HCT116 (cell line): ENCODE measurements around the gene BICD1. TPM values are rescaled to one million over a fixed set of nuclear protein-coding genes. Genes with fewer than 3 reads are reported as not detected.

Experiments
- ATAC-seq: fragments of 200-7000 bp; cut with Tn5 transposase; 2 replicates; pipeline ENCODE4 v1.9.1; 2020; ENCODE audit warnings: mild to moderate bottlenecking, moderate library complexity
- BruUV-seq: library from RNA; stranded (reverse); fragments of 400-500 nt; replicated peaks from 2 replicates; lab custom pipeline; 2021; lab: Mats Ljungman, UMichigan
- CTCF ChIA-PET: fragments of 300-600 bp; sonication (Branson Sonifier 250); formaldehyde crosslinking; loops from one replicate; lab custom pipeline; 2021; ENCODE audit warnings: antibody characterized with exemption; lab: Charles Lee
- POLR2A ChIA-PET: fragments of 300-600, 350-600 bp; sonication (Branson Sonifier 250); formaldehyde crosslinking; loops from one replicate; lab custom pipeline; 2021; ENCODE audit warnings: antibody characterized with exemption; lab: Charles Lee
- RAD21 ChIA-PET, 2 experiments: fragments of 300-600 bp; sonication (Branson Sonifier 250); formaldehyde crosslinking; loops; one replicate each; lab custom pipeline; 2023; ENCODE audit warnings: low total read pairs in 2 of 2; ENCODE audit not compliant: uncharacterized antibody in 2 of 2, unreplicated experiment in 2 of 2, low non-redundant PET in 1 of 2; lab: Charles Lee
- DNase-seq: peaks from one replicate; pipeline ENCODE4 v3.0.0-alpha.2; 2010; ENCODE audit warnings: low read depth, low spot score
- H2AFZ ChIP-seq: fragments of 200-600 bp; shearing (Covaris generic), sonication (generic); 2 replicates; pipeline ENCODE4 v1.6.1; 2017; ENCODE audit warnings: low read depth, mixed run types, mixed read lengths, antibody characterized with exemption, low read length; ENCODE audit not compliant: poor library complexity, severe bottlenecking
- H3K27ac ChIP-seq: 2 replicates; pipeline ENCODE4 v1.5.1; 2012; ENCODE audit warnings: low read depth, low read length
- H3K27me3 ChIP-seq: fragments of 200-600 bp; sonication (generic); 2 replicates; pipeline ENCODE4 v1.6.1; 2016; ENCODE audit warnings: mixed run types, low read length, mixed read lengths; ENCODE audit not compliant: insufficient read depth
- H3K36me3 ChIP-seq, 2 experiments: fragments of 200-500 bp in 1 of 2; fragments of 200-600 bp in 1 of 2; sonication (Bioruptor generic) in 1 of 2; sonication (generic) in 1 of 2; 2 replicates each; pipeline versions ENCODE4 v1.5.1 to v1.6.1; 2014 to 2016; ENCODE audit warnings: low read length in 2 of 2, inconsistent platforms in 1 of 2, mixed read lengths in 1 of 2, mixed run types in 1 of 2; ENCODE audit not compliant: insufficient read depth in 2 of 2, control insufficient read depth in 1 of 2
- H3K4me1 ChIP-seq, 2 experiments: fragments of 200-600 bp in 1 of 2; sonication (generic) in 1 of 2; 2 replicates each; pipeline versions ENCODE4 v1.5.1 to v1.6.1; 2012 to 2017; ENCODE audit warnings: low read length in 2 of 2, inconsistent platforms in 1 of 2, mild to moderate bottlenecking in 1 of 2, mixed read lengths in 1 of 2, mixed run types in 1 of 2, moderate library complexity in 1 of 2; ENCODE audit not compliant: insufficient read depth in 2 of 2, control insufficient read depth in 1 of 2
- H3K4me2 ChIP-seq: fragments of 200-600 bp; sonication (generic); 2 replicates; pipeline ENCODE4 v1.6.1; 2017; ENCODE audit warnings: mixed run types, low read length, mixed read lengths
- H3K4me3 ChIP-seq, 2 experiments: fragments of 200-600 bp in 1 of 2; sonication (generic) in 1 of 2; replicated peaks in 1 of 2; 2 replicates each; pipeline ENCODE4 v1.5.1; 2011 to 2016; ENCODE audit warnings: low read length in 2 of 2, control low read depth in 1 of 2, low read depth in 1 of 2, mild to moderate bottlenecking in 1 of 2, mixed read lengths in 1 of 2, mixed run types in 1 of 2
- H3K79me2 ChIP-seq: fragments of 200-600 bp; sonication (generic); 2 replicates; pipeline ENCODE4 v1.6.1; 2017; ENCODE audit warnings: mild to moderate bottlenecking, mixed run types, low read length, moderate library complexity, mixed read lengths; ENCODE audit not compliant: insufficient read depth
- H3K9ac ChIP-seq: fragments of 200-600 bp; sonication (generic); 2 replicates; pipeline ENCODE4 v1.6.1; 2016; ENCODE audit warnings: low read length, mixed read lengths
- H3K9me2 ChIP-seq: fragments of 200-600 bp; sonication (generic), shearing (Covaris generic); 2 replicates; pipeline ENCODE4 v1.6.1; 2017; ENCODE audit warnings: mixed run types, mild to moderate bottlenecking, moderate library complexity; ENCODE audit not compliant: insufficient read depth
- H3K9me3 ChIP-seq, 2 experiments: fragments of 200-500 bp in 1 of 2; fragments of 200-600 bp in 1 of 2; sonication (Bioruptor generic) in 1 of 2; sonication (generic) in 1 of 2; 2 replicates each; pipeline ENCODE4 v1.6.1; 2014 to 2017; ENCODE audit warnings: low read length in 2 of 2, mixed read lengths in 2 of 2, inconsistent platforms in 1 of 2, low read depth in 1 of 2, mild to moderate bottlenecking in 1 of 2, mixed run types in 1 of 2, moderate library complexity in 1 of 2; ENCODE audit not compliant: control insufficient read depth in 1 of 2, insufficient read depth in 1 of 2
- H4K20me1 ChIP-seq: fragments of 200-600 bp; sonication (generic), shearing (Covaris generic); 2 replicates; pipeline ENCODE4 v1.6.1; 2017; ENCODE audit warnings: mixed run types, mild to moderate bottlenecking, moderate library complexity; ENCODE audit not compliant: insufficient read depth
- EZH2 ChIP-seq: fragments of 200-600 bp; sonication (generic); IDR thresholded peaks from 2 replicates; pipeline ENCODE4 v1.6.1; 2017; ENCODE audit warnings: antibody characterized with exemption, mixed run types
- FOSL1 ChIP-seq: IDR thresholded peaks from 2 replicates; pipeline ENCODE4 v1.6.1; 2012; ENCODE audit warnings: low read depth
- JUND ChIP-seq: IDR thresholded peaks from 2 replicates; pipeline ENCODE4 v1.6.1; 2012
- RAD21 ChIP-seq: IDR thresholded peaks from 2 replicates; pipeline ENCODE4 v1.6.1; 2012; ENCODE audit warnings: low read depth, mild to moderate bottlenecking
- SIN3A ChIP-seq: IDR thresholded peaks from 2 replicates; pipeline ENCODE4 v1.6.1; 2012; ENCODE audit warnings: low read depth
- SP1 ChIP-seq: IDR thresholded peaks from 2 replicates; pipeline ENCODE4 v1.6.1; 2012; ENCODE audit warnings: low read depth
- SRF ChIP-seq: IDR thresholded peaks from 2 replicates; pipeline ENCODE4 v1.6.1; 2012; ENCODE audit warnings: low read depth
- ZNF274 ChIP-seq: fragments of 200-500 bp; sonication (Bioruptor generic); IDR thresholded peaks from 2 replicates; pipeline ENCODE4 v1.6.1; 2014; ENCODE audit warnings: mild to moderate bottlenecking, low read depth, low read length, inconsistent platforms
- intact Hi-C: fragments of 100-400 bp; cut with micrococcal nuclease; formaldehyde crosslinking; loops from 2 replicates; pipeline ENCODE4 v1.10.0; 2022
- total RNA-seq: library from RNA; stranded (reverse); gene quantifications from one replicate; pipeline ENCODE4 v1.2.1, GENCODE V29; 2021; ENCODE audit not compliant: unreplicated experiment
- TF ChIP-seq, protein P1 (sequence below): IDR thresholded peaks from 2 replicates; pipeline ENCODE4 v1.6.1; 2011; ENCODE audit warnings: mild to moderate bottlenecking, low read length, moderate library complexity; ENCODE audit not compliant: insufficient replicate concordance; ENCODE audit errors: extremely low read depth

BICD1 gene
- total RNA-seq, 1 experiment from 2014 or later: 32.5 TPM

DNA sequence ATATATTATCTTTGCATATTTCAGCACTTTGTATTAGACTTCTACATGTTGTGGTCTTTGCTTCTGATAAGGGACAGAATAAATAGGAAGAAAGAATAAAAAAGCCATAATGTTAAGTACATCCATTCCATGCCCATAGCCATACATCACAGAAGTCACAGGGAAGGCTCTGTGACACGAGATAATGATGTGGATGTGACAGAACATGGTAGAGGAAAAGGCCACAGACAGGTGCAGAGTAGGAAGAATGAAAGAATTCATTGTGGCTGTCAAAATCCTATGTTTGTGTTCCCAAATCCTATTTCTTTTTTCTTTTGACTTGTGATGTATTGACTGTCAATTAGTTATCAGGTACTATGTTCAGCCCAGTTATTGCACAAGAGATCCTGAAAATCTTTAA lies 38.4 kb downstream of the BICD1 start:
- intact Hi-C loops: no loop called here
- Histone ChIP-seq H3K9ac (no peak overlapping the region), H3K9me3 (no peaks in the 10 kb centered on the region), H3K4me1 (no peaks in the 10 kb centered on the region), H3K9me2 (no peaks in the 10 kb centered on the region), H4K20me1 (peaks cover 6% of the 10 kb centered on the region; the same call in 1 of the 2 replicates), H3K27ac (no peak overlapping the region), H3K27me3 (no peaks in the 10 kb centered on the region), H3K36me3 (no peaks in the 10 kb centered on the region), H3K79me2 (peaks cover 51% of the 10 kb centered on the region), H2AFZ (no peak overlapping the region), H3K4me2 (no peak overlapping the region), H3K4me3 (no peak overlapping the region)
- RAD21 ChIA-PET: no interaction called here
- BruUV-seq: no TSS peak
- POLR2A ChIA-PET: no interaction called here
- CTCF ChIA-PET: no interaction called here
- ATAC-seq (no peak), DNase-seq (no peak)
- TF ChIP-seq SP1 (no peak), SIN3A (no peak), RAD21 (no peak), ZNF274 (no peak), EZH2 (no peak), FOSL1 (no peak), JUND (no peak), SRF (no peak)
- TF ChIP-seq, protein P1, sequence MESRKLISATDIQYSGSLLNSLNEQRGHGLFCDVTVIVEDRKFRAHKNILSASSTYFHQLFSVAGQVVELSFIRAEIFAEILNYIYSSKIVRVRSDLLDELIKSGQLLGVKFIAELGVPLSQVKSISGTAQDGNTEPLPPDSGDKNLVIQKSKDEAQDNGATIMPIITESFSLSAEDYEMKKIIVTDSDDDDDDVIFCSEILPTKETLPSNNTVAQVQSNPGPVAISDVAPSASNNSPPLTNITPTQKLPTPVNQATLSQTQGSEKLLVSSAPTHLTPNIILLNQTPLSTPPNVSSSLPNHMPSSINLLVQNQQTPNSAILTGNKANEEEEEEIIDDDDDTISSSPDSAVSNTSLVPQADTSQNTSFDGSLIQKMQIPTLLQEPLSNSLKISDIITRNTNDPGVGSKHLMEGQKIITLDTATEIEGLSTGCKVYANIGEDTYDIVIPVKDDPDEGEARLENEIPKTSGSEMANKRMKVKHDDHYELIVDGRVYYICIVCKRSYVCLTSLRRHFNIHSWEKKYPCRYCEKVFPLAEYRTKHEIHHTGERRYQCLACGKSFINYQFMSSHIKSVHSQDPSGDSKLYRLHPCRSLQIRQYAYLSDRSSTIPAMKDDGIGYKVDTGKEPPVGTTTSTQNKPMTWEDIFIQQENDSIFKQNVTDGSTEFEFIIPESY: no peak
